ENCODE data around the gene RBL1. TPM values are rescaled to one million over a fixed set of nuclear protein-coding genes. Genes with fewer than 3 reads are reported as not detected.

RBL1 gene
- total RNA-seq, 1 donor from 2014 or later = 4.9 TPM

- ATAC-seq = peak; percentile 66
- DNase-seq = no peak
- intact Hi-C loops (cut with micrococcal nuclease) = no loop called here
Observed at GRCh38 chr20:36957875-36958667, 137.7 kb downstream of the RBL1 start.

GRCh38 chr20:36956674-36957073 is 139.1 kb downstream of the RBL1 start:
- ATAC-seq = no peak
- DNase-seq = no peak
- intact Hi-C loops (cut with micrococcal nuclease) = no loop called here

GRCh38 chr20:36956016-36956415 is 139.8 kb downstream of the RBL1 start:
- intact Hi-C loops (cut with micrococcal nuclease) = no loop called here
- ATAC-seq = no peak
- DNase-seq = no peak

GRCh38 chr20:36951979-36952738 is 143.6 kb downstream of the RBL1 start:
- intact Hi-C loops (cut with micrococcal nuclease) = no loop called here
- ATAC-seq (no peak), DNase-seq (no peak)

- DNase-seq = peak; percentile 98
- intact Hi-C loops (cut with micrococcal nuclease) = no loop called here
- peak; percentile 96 for ATAC-seq
Observed at GRCh38 chr20:36951198-36951978, 144.4 kb downstream of the RBL1 start, which contains the start of gene SAMHD1. Gene SAMHD1, minus strand, starts transcription at chr20:36951708. Its CDS starts 65 bp downstream, at chr20:36951643.

GRCh38 chr20:36950414-36951197 is 145.2 kb downstream of the RBL1 start:
- peak; percentile 47 for DNase-seq
- intact Hi-C loops (cut with micrococcal nuclease) = no loop called here
- ATAC-seq = peak; percentile 15

Other genes starting within 250 kb of the RBL1 start
- gene TLDC2, start 219.9 kb downstream of the RBL1 start, total RNA-seq = not detected
- 42.5 TPM for gene SAMHD1, start 144.3 kb downstream of the RBL1 start, total RNA-seq
- gene RPN2, start 83.3 kb upstream of the RBL1 start, total RNA-seq = 84.7 TPM
- gene MROH8, start 83.6 kb upstream of the RBL1 start, total RNA-seq = 4.4 TPM
- gene GHRH, start 165.8 kb upstream of the RBL1 start, total RNA-seq = not detected
- gene MANBAL, start 193.7 kb upstream of the RBL1 start, total RNA-seq = 16.6 TPM

Data from left ventricle myocardium superior (tissue), 1 donor.